Measurements from ENCODE around the gene NFATC3. TPM values are rescaled to one million over a fixed set of nuclear protein-coding genes. Genes with fewer than 3 reads are reported as not detected.

The NFATC3 gene
- total and polyA plus RNA-seq, 8 donors = 5.5 to 385 (median 20.6) TPM

DNA sequence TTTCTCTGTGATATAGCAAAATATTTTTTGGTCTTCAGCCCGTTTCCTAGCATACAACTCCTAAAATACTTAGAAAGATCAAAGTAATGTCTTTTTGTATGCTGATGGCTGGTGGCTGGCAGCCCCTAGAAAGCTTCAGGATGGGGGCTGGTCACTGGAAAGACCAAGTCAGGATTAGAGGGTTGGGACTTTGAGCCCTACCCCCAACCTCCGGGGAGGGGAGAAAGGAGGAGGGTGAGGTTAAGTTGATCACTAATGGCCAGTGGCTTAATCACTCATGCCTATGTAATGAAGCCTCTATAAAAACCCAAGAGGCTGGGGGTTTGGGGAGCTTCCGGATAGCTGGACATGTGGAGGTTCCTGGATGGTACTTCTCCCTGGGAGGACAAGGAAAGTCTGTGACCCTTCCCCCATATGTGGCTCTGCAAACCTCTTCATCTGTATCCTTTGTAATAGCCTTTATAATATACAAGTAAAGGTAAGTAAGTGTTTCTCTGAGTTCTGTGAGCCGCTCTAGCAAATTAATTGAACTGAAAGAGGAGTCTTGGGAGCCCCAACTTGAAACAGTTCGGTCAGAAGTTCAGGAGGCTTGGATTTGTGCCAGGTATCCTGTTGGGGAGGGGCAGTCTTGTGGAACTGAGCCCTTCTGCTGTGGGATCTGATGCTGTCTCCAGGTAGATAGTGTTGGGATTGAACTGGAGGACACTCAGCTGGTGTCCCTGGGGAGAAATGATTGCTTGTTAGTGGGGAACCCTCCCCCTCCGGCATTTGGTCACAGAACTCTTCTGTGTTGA, 182.6 kb downstream of the NFATC3 start:
- TF ChIP-seq, protein P1, sequence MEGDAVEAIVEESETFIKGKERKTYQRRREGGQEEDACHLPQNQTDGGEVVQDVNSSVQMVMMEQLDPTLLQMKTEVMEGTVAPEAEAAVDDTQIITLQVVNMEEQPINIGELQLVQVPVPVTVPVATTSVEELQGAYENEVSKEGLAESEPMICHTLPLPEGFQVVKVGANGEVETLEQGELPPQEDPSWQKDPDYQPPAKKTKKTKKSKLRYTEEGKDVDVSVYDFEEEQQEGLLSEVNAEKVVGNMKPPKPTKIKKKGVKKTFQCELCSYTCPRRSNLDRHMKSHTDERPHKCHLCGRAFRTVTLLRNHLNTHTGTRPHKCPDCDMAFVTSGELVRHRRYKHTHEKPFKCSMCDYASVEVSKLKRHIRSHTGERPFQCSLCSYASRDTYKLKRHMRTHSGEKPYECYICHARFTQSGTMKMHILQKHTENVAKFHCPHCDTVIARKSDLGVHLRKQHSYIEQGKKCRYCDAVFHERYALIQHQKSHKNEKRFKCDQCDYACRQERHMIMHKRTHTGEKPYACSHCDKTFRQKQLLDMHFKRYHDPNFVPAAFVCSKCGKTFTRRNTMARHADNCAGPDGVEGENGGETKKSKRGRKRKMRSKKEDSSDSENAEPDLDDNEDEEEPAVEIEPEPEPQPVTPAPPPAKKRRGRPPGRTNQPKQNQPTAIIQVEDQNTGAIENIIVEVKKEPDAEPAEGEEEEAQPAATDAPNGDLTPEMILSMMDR (IDR thresholded peaks at IDR 0.05) = no peak
- TF ChIP-seq POLR2AphosphoS5 (IDR thresholded peaks at IDR 0.05) = no peak
- no peak for TF ChIP-seq POLR2A (IDR thresholded peaks at IDR 0.05)
- TF ChIP-seq EP300 (IDR thresholded peaks at IDR 0.05) = no peak
- intact Hi-C loops (cut with DNase I; ENCODE audit: low total_unique reads) = no loop called here
- Histone ChIP-seq H3K27ac (no peak overlapping the region), H3K4me1 (peaks cover 37 to 83% (median 53%) of the 10 kb centered on the region in 4 donors), H3K9me3 (no peaks in the 10 kb centered on the region), H3K4me3 (no peak overlapping the region), H3K27me3 (no peaks in the 10 kb centered on the region), H3K36me3 (peaks cover 0 to 4% (median 0%) of the 10 kb centered on the region in 4 donors)
- no peak for DNase-seq
- 52 to 67% (median 62%) methylated on average over 6 of the region's 6 CpGs for WGBS, 5 donors

DNA sequence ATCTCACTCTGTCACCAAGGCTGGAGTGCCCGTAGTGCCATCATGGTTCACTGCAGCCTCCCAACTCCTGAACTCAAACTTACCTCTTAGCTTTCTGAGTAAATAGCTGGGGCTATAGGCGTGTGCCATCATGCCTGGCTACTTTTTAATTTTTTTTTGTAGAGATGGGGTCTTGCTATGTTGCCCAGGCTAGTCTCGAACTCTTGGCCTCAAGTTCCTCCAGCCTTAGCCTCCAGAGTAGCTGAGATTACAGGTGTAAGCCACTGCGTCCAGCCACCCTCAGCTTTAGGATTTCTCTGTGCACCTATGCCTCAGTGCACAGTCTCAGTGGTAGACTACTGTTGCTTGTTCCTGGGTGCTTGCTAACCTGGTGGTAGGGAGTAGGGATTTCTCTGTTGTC, 184.6 kb downstream of the NFATC3 start:
- H3K36me3 ChIP-seq = peaks cover 0 to 24% (median 14%) of the 10 kb centered on the region in 4 donors
- H3K4me1 ChIP-seq = peaks cover 38 to 94% (median 59%) of the 10 kb centered on the region in 4 donors
- DNase-seq = no peak
- H3K27ac ChIP-seq = no peak overlapping the region
- 95 to 97% (median 96%) methylated on average over 4 of the region's 4 CpGs for WGBS, 5 donors
- H3K4me3 ChIP-seq = no peak overlapping the region
- no peaks in the 10 kb centered on the region for H3K27me3 ChIP-seq
- TF ChIP-seq POLR2A (IDR thresholded peaks at IDR 0.05) (no peak), POLR2AphosphoS5 (IDR thresholded peaks at IDR 0.05) (no peak), EP300 (IDR thresholded peaks at IDR 0.05) (no peak)
- TF ChIP-seq, protein P1 (IDR thresholded peaks at IDR 0.05) = no peak
- intact Hi-C loops (cut with DNase I; ENCODE audit: low total_unique reads) = no loop called here
- H3K9me3 ChIP-seq = no peaks in the 10 kb centered on the region

DNA sequence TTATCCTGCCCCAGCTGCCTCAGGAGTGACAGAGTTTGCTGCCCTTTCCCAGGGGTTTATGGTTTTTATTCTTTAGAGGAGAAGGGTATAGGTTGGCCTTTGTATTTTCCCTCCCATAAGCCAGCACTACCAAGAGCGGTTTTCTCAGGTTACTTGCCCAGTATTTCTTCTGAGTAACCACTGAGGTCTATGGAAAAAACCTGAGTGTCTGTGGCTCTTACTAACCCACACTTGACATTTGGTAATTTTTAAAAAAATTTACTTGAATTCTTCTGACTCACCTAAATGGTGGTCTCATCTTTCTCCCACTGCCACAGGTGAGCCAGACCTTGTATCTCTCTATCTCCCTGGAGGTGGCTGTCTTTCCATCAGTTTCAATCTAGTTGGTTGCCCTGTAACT, 185.2 kb downstream of the NFATC3 start:
- Histone ChIP-seq H3K9me3 (no peaks in the 10 kb centered on the region), H3K4me3 (no peak overlapping the region), H3K27me3 (no peaks in the 10 kb centered on the region), H3K36me3 (peaks cover 0 to 29% (median 18%) of the 10 kb centered on the region in 4 donors), H3K4me1 (peaks cover 37 to 94% (median 59%) of the 10 kb centered on the region in 4 donors), H3K27ac (no peak overlapping the region)
- intact Hi-C loops (cut with DNase I; ENCODE audit: low total_unique reads) = no loop called here
- 0 to 40% (median 0%) methylated on average over 1 of the region's 1 CpG for WGBS, 5 donors
- TF ChIP-seq, protein P1 (IDR thresholded peaks at IDR 0.05) = no peak
- no peak for TF ChIP-seq POLR2A (IDR thresholded peaks at IDR 0.05)
- TF ChIP-seq EP300 (IDR thresholded peaks at IDR 0.05) = no peak
- no peak for TF ChIP-seq POLR2AphosphoS5 (IDR thresholded peaks at IDR 0.05)
- no peak for DNase-seq

DNA sequence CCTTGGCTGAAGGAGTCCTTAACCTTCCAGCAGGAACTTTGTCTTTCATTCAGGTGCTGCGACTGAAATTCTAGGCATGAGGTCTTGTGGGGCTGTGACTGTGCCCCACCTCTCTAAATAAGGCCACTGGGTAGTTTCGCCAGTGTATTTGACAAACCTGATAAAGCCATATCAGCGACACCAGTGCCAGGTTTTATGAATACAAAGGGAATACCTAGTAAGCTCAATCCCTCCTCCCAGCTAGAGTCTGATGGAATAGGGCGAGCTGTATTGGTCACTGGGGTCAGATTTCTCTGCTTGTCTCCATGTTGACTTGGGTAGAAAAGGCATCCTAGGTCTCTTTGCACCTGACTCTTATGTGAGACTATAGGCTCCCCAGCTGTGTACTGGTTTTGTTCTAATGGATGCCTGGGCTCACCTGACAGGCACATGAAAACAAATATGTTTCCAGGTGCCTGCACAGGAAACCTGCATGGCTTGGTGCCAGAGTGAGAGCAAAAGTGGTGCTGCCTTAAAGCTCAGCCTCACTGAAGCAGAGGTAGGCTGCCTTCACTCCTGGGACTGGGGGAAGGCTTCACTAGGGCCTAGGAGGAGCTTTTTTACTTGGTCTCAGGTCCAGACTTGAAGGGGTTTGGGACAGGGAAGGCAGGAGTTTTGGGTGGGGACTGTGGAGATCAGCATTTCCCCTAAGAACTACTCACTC, 187.5 kb downstream of the NFATC3 start:
- WGBS, 5 donors = 30 to 66% (median 49%) methylated on average over 4 of the region's 4 CpGs
- intact Hi-C loops (cut with DNase I; ENCODE audit: low total_unique reads) = no loop called here
- Histone ChIP-seq H3K9me3 (no peaks in the 10 kb centered on the region), H3K4me1 (peaks cover 30 to 95% (median 64%) of the 10 kb centered on the region in 4 donors), H3K36me3 (peaks cover 0 to 29% (median 18%) of the 10 kb centered on the region in 4 donors), H3K27ac (peak overlapping the region; percentile 65 to 78 (median 70)), H3K4me3 (no peak overlapping the region), H3K27me3 (no peaks in the 10 kb centered on the region)
- TF ChIP-seq POLR2A (IDR thresholded peaks at IDR 0.05) (no peak), POLR2AphosphoS5 (IDR thresholded peaks at IDR 0.05) (peak in 1 of 3 donors; percentile 4), EP300 (IDR thresholded peaks at IDR 0.05) (no peak)
- peak; percentile 77 to 80 for DNase-seq
